Fibroblast of mammary gland (primary cell): ENCODE results near the gene HDGF.

Experiments
- DNase-seq: peaks from one replicate; pipeline ENCODE4 v3.0.0-alpha.2; 2010; ENCODE audit warnings: low read depth
- H3K4me3 ChIP-seq: 2 replicates; pipeline ENCODE4 v1.5.1; 2011; ENCODE audit warnings: low read depth, mild to moderate bottlenecking, low read length, moderate library complexity; ENCODE audit not compliant: control insufficient read depth
- CTCF ChIP-seq: conservative IDR thresholded peaks from 2 replicates; pipeline ENCODE4 v1.5.1; 2011; ENCODE audit warnings: low read depth, low read length, inconsistent platforms; ENCODE audit not compliant: control insufficient read depth, insufficient read depth

The HDGF gene

DNA sequence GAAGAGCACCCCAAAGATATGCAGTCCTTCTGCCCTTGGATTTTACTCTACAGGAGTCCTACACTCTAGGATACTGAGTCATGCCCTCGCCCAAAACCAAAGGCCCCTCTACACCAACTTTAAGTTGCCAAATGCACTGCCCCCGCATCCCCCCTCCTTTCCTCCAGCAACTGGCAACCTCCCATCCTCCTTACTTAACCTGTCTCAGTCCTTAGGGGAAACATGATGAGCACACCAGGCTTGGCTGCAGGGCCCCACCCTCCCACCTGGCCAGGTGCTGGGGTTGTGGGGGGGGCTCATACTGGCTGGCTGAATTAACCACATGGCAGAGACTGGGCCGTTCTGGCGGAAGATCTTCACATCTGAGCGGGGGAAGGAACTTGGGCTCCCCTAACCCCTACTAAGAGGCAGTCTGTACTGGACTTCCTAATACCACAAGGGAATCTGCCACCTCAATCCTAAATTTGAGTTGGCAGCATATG lies 1.2 kb downstream of the HDGF start:
- peak; percentile 58 for DNase-seq
- H3K4me3 ChIP-seq = peak overlapping the region; percentile 92
- TF ChIP-seq CTCF = no peak

DNA sequence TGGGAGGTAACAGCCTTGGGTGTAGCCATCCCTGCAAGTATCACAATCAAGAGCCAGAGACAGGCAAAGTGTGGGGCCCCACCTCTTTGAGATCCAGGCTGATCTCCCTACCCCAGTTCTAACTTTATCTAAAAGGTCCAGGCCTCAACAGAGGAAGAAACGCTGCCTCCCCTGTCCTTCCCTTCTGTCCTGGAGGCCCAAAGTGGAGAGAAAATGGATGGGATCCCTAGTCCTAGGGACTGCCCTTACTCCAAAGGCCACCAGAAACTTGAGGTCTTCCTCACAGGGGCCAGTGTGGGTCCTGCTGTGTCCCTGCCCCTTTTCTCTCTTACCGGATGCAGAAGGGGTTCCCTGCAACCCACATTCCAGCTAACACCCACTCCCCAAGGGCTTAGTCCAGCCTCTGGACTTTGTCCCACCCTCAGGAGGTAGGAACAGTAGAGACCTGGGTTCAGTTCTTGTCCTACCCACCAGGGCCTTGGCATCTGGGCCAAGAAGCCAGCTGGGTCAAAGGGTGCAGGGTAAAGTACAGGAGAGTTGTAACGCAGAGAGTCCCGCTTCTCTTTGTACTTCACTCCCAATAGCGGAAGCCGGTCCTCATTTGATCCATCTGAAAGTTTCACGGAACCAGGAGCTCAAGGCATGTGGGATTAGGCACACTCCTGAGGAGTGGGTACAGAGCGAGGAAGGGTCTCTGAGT lies 1.9 kb downstream of the HDGF start:
- H3K4me3 ChIP-seq = peak overlapping the region; percentile 92
- no peak for TF ChIP-seq CTCF
- DNase-seq = no peak

GRCh38 chr1:156748670-156749418 lies 2.6 kb downstream of the HDGF start:
- DNase-seq = peak; percentile 66
- peak overlapping the region; percentile 92 for H3K4me3 ChIP-seq
- TF ChIP-seq CTCF = no peak

DNA sequence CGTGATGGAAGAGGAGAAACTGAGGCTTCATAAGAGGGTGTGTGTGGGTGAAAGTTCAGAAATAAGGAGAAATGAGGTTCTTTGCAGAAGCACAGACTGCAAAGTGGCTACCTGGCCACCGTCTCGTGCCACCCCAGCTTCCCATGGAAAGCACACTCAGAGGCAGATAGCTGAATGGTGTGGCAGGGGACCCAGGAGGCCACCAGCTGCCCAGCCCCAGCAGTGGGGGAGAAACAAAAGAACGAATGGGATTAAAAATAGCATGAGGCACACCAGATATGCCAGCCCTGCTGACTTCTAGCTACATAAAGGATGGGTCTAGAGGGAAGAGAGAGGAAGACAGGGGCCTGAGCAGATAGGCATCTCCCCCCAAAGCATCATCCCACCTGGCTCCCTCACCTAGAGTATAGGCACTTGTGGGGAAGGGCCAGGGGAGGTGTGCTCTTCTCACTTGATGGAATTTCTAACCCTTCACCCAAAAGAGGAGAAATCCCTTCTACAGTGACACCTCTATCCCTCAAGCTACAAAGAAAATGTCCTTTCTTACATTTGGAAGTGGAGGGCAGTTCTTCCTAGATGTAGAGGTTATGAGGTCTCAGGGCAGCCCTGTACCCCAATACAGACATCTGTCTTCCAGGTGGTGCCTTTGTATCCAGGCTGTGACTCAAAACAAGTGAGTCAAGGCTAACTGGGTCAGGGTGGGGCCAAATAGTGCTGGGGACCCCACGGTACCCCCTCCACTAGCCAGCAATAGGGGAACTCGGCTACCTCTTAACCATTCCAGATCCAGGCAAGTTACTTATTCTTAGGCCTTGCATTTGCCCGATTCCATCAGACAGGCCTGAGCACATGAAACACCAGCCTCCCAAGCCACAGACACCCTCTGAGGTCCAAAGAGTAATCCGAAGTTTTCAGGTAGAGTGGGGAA lies 3.5 kb downstream of the HDGF start:
- H3K4me3 ChIP-seq = peak overlapping the region; percentile 92
- TF ChIP-seq CTCF = no peak
- peak; percentile 43 for DNase-seq

GRCh38 chr1:156746728-156747631 lies 4.5 kb downstream of the HDGF start:
- peak; percentile 92 for DNase-seq
- no peak for TF ChIP-seq CTCF
- peak overlapping the region; percentile 92 for H3K4me3 ChIP-seq

DNA sequence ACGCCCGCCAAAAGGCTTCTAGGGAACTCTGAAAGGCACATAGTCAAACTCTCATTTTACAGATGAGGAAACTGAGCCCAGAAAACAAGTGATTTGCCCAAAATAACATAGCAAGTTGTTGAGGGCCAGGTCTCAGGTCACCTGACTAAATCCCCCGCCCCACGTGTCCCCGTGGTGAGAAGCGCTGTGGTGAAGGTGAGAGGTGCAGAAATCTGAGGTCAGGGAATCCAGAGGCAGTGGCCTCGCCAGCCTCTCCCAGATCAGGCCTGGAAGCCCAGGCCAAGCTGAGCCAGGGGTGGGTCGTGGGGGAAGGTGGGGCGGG lies 5.1 kb downstream of the HDGF start:
- H3K4me3 ChIP-seq = peak overlapping the region; percentile 47
- TF ChIP-seq CTCF = no peak
- no peak for DNase-seq
